NCI-H748 (cell line): ENCODE measurements around the gene PITPNM3.

ENCODE experiments used
- DNase-seq: peaks from one replicate; lab custom pipeline; 2025; ENCODE audit not compliant: unreplicated experiment; lab: John Stamatoyannopoulos, UW

The PITPNM3 gene

GRCh38 chr17:6413065-6413464 lies 143.3 kb downstream of the PITPNM3 start:
- peak; percentile 85 for DNase-seq

- DNase-seq = no peak
These were observed 147.6 kb downstream of the PITPNM3 start for GRCh38 chr17:6408735-6409134.

GRCh38 chr17:6408276-6408675 lies 148.1 kb downstream of the PITPNM3 start:
- no peak for DNase-seq

GRCh38 chr17:6402258-6402657 lies 154.1 kb downstream of the PITPNM3 start:
- DNase-seq = no peak
